DMS153 treated with DMSO at 0.1 percent for 48 hours (cell line): ENCODE measurements around the gene CCDC60.

Source experiments
- DNase-seq: peaks from one replicate; lab custom pipeline; 2025; ENCODE audit not compliant: unreplicated experiment; lab: John Stamatoyannopoulos, UW

Gene CCDC60

DNA sequence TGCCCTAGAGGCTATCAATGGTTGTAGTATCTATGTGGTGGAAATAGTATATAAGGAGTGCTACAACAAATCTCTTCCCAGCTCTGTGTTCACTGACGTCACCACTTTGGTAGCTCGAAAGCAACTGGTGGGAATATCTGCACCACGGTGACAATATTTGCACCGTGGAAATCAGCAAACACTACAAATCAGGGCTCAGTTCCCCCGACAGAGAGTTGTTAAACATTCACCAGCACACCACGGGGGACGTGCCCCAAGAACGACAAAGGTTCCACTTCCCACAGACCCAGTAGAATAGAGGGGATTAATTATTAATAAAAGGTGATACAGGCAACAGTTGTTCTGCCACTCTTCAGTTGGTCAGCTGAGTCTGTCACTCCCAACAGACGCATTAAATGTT is 98.4 kb downstream of the CCDC60 start:
- DNase-seq = no peak

- DNase-seq = peak; percentile 29
Observed at GRCh38 chr12:119440803-119441360, 106.4 kb downstream of the CCDC60 start.

DNA sequence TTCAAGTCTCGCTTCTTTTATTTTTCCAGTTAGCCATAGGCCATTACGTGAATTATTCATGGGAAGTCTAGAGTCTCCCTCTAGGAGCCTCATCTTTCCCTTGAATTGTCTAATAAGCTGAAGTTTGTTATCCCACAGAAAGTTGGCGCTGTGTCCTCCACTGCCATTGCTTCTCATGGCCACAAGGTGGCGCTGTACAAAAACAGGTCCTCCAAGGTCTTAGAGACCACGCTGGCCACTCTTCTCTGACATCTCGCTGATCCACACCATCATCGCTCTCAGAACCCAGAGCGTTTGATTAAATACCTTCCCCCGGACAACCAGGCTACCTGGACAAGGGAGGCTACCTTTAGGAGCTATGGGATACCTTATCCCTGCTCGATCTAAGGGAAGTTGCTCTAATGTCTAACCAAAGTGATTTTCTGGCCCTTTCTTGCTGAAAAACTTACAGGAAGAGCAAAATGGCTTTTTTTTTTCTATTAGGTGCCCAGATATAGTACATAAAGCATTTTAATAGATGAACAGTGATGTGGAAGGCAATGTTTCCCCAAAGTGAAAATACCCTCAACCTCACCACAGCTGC is 110.0 kb downstream of the CCDC60 start:
- DNase-seq = peak; percentile 40

- DNase-seq = no peak
Observed at GRCh38 chr12:119446459-119446858, 111.9 kb downstream of the CCDC60 start.

DNA sequence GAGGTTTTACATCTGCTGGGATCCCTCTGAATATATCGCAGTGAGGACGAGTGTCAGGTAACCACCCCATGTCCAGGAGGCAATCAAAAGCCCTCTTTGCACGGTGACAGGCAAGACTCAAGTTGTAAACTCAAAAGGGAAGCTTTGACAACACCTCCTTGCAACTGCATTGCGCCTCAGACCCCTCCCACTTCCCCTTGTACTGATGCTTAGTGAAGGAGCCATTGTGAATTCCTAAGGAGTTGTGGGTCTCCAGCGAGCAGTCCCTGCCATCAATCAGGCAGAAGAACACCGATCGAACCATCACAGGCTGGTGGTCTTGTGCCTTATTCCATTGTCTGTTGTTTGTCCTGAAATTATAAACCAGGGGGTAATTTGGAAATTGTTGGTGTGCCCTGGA is 112.6 kb downstream of the CCDC60 start:
- DNase-seq = no peak

- DNase-seq = peak; percentile 23
Observed at GRCh38 chr12:119447618-119448017, 113.1 kb downstream of the CCDC60 start.

- DNase-seq = peak; percentile 33
Observed at GRCh38 chr12:119448611-119449131, 114.1 kb downstream of the CCDC60 start.

- DNase-seq = no peak
Observed at GRCh38 chr12:119450771-119451170, 116.2 kb downstream of the CCDC60 start.

GRCh38 chr12:119456824-119457223 is 122.3 kb downstream of the CCDC60 start:
- no peak for DNase-seq

DNA sequence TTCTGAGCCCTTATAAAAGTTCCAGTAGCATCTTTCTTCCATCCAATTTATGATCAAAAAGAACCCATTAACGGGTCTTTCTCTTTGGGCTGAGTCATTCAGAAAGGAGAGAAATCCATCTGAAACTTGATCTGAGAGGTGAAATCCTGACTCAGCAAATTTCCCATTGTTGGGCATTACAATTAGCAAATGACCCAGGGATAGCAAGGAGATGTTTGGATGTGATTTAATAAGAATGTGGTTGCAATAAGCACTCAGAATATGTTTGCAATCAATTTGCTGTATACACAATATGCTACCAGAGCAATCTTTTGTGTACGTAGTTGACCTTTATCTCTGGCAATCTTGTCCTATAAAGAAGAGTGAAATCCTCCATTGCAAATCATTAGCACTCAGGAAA is 122.7 kb downstream of the CCDC60 start:
- no peak for DNase-seq

GRCh38 chr12:119459481-119459880 is 125.0 kb downstream of the CCDC60 start:
- no peak for DNase-seq

DNA sequence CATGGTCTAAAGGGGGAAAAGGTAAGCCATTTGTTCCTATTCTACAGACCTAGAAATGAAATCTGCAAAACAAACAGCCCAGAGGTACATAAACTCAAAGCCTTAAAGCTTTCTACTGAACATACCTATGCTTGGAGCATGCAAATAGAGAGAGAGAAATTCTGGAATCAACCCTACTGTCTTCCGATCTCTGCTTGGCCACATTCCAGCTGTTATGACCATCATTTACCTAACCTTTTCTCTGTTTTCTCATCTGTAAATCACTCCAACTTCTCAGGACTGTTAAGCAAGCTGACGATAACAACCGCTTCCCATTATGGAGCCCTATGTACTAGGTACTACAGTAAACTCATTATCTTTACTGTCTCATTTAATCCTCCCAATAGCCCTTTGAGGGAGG is 126.3 kb downstream of the CCDC60 start:
- no peak for DNase-seq

- DNase-seq = no peak
Observed at GRCh38 chr12:119461636-119462214, 127.2 kb downstream of the CCDC60 start.

GRCh38 chr12:119463211-119463926 is 128.8 kb downstream of the CCDC60 start:
- no peak for DNase-seq

GRCh38 chr12:119468296-119468695 is 133.8 kb downstream of the CCDC60 start:
- DNase-seq = no peak

- DNase-seq = no peak
Observed at GRCh38 chr12:119475650-119476049, 141.1 kb downstream of the CCDC60 start.

DNA sequence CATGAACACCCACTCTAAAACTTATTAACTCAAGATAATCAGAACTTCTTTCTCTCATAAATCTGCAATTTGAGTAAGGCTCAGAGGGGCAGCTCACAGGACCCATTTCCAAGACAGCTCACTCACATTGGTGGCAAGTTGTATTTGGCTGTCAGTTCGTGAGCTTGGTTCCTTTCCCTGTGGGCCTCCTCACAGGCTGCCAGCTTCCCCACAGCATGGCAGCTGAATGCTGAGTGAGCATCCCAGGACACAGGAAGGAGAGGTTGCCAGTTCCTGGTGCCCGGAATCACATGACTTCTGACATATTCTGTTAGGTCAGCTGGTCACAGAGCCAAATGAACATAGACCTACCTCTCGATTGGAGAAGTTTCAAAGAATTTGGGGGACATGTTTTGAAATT is 142.4 kb downstream of the CCDC60 start:
- DNase-seq = no peak

DNA sequence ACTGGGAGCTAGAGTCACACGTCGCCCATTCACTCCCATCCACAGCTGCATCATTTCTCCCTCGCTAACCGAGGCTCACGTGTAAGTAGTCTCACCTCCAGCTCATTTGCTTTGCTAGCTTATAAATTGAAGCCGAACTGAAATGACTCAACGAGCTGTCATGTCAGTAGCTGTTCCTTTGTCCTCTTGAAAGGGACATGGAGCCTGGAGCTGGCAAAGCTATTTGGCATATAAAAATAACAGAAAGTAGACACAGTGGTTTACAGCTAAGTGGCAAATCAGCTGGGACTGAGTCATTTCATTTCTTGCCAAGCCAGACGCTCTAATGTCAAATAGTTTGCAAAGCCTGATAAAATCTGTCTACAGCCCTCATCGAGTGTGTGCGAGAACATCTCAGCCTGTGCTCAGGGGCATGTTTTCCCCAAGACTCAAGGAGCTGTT is 144.6 kb downstream of the CCDC60 start:
- DNase-seq = no peak

DNA sequence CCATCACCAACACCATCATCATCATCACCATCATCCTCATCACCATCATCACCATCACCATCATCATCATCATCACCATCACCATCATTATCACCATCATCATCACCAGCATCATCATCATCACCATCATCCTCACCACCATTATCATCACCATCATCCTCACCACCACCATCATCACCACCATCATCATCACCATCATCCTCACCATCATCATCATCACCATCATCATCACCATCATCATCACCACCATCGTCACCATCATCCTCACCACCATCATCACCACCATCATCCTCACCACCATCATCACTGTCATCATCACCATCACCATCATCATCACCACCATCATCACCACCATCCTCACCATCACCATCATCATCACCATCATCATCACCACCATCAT is 146.0 kb downstream of the CCDC60 start:
- no peak for DNase-seq

GRCh38 chr12:119486599-119487154 is 152.1 kb downstream of the CCDC60 start:
- no peak for DNase-seq

GRCh38 chr12:119491814-119492213 is 157.3 kb downstream of the CCDC60 start:
- DNase-seq = no peak

GRCh38 chr12:119500209-119500608 is 165.7 kb downstream of the CCDC60 start:
- DNase-seq = no peak
